A549 (cell line): Measurements from ENCODE around the gene MOK. TPM values are rescaled to one million over a fixed set of nuclear protein-coding genes. Genes with fewer than 3 reads are reported as not detected.

Experiments
- ATAC-seq, 2 experiments: fragments of 200-7000 bp in 1 of 2; fragments of >200 bp in 1 of 2; cut with Nextera tagmentation in 1 of 2; cut with Tn5 transposase in 1 of 2; 3 replicates each; pipeline versions ENCODE4 v1.8.0 to v1.9.1; 2018 to 2020; ENCODE audit warnings: mild to moderate bottlenecking in 1 of 2, moderate library complexity in 1 of 2
- CTCF ChIA-PET: fragments of 300-600 bp; sonication (Branson Sonifier 250); formaldehyde crosslinking; extraction: SDS; loops from one replicate; lab custom pipeline; 2021; ENCODE audit warnings: antibody characterized with exemption, inconsistent platforms; lab: Yijun Ruan, JAX
- POLR2A ChIA-PET: fragments of 350-600 bp; formaldehyde crosslinking; extraction: SDS; loops from one replicate; lab custom pipeline; 2021; ENCODE audit warnings: antibody characterized with exemption, inconsistent platforms; lab: Yijun Ruan, JAX
- DNase-seq, 2 experiments: peaks; one replicate each; pipeline versions ENCODE4 v3.0.0 to v3.0.0-alpha.2; 2011 to 2016; ENCODE audit warnings: low read depth in 1 of 2, low spot score in 1 of 2
- FAIRE-seq: peaks from 2 replicates; lab custom pipeline; 2011; peaks lifted over from hg19 to GRCh38; lab: Jason Lieb, UNC
- H3K27ac ChIP-seq, 2 experiments: fragments of >200 bp; sonication (Bioruptor Twin); formaldehyde crosslinking; 3 replicates each; pipeline ENCODE4 v1.5.1; 2016 to 2017
- H3K4me1 ChIP-seq: fragments of >200 bp; sonication (Bioruptor Twin); formaldehyde crosslinking; 3 replicates; pipeline ENCODE4 v1.6.1; 2016
- H3K4me2 ChIP-seq: fragments of >200 bp; sonication (Bioruptor Twin); formaldehyde crosslinking; 3 replicates; pipeline ENCODE4 v1.6.1; 2016
- H3K4me3 ChIP-seq: fragments of >200 bp; sonication (Bioruptor Twin); formaldehyde crosslinking; 3 replicates; pipeline ENCODE4 v1.5.1; 2016
- H3K9me3 ChIP-seq: fragments of >200 bp; sonication (Bioruptor Twin); formaldehyde crosslinking; 3 replicates; pipeline ENCODE4 v1.6.1; 2016
- BHLHE40 ChIP-seq: IDR thresholded peaks from 2 replicates; pipeline ENCODE4 v1.6.1; 2012; ENCODE audit warnings: low read depth, low read length, inconsistent platforms
- E2F6 ChIP-seq: IDR thresholded peaks from 2 replicates; pipeline ENCODE4 v1.6.1; 2012; ENCODE audit warnings: low read depth, borderline replicate concordance
- EHF ChIP-seq: fragments of 250-450 bp; sonication (Bioruptor Pico); IDR thresholded peaks from 2 replicates; pipeline ENCODE4 v1.5.0; 2020; ENCODE audit warnings: mild to moderate bottlenecking
- FOSB ChIP-seq: fragments of 250-450 bp; sonication (Bioruptor Pico); IDR thresholded peaks from 2 replicates; pipeline ENCODE4 v1.5.0; 2020; ENCODE audit warnings: mild to moderate bottlenecking, moderate library complexity
- HEYL ChIP-seq: fragments of 250-450 bp; sonication (Bioruptor Pico); IDR thresholded peaks from 2 replicates; pipeline ENCODE4 v1.8.0; 2021; ENCODE audit warnings: mild to moderate bottlenecking, moderate library complexity
- HOXB5 ChIP-seq: fragments of 250-450 bp; sonication (Bioruptor Pico); IDR thresholded peaks from 2 replicates; pipeline ENCODE4 v1.5.0; 2020; ENCODE audit warnings: mild to moderate bottlenecking, moderate library complexity
- JUN ChIP-seq, 2 experiments: fragments of >200 bp; sonication (Bioruptor Twin); formaldehyde crosslinking; IDR thresholded peaks; 2 replicates in 1 of 2; 3 replicates in 1 of 2; pipeline ENCODE4 v1.6.1; 2016 to 2017
- KDM5A ChIP-seq: fragments of 200-600 bp; sonication (generic); IDR thresholded peaks from 2 replicates; pipeline ENCODE4 v1.6.1; 2016; ENCODE audit warnings: antibody characterized with exemption, mild to moderate bottlenecking
- MAZ ChIP-seq: fragments of 150-350 bp; IDR thresholded peaks from 2 replicates; pipeline ENCODE4 v1.6.1; 2014; ENCODE audit warnings: antibody characterized with exemption, low read depth, low read length, borderline replicate concordance
- NFE2L2 ChIP-seq: fragments of 150-350 bp; conservative IDR thresholded peaks from 2 replicates; pipeline ENCODE4 v1.6.1; 2014; ENCODE audit warnings: low read length
- NPAS2 ChIP-seq: fragments of 250-450 bp; sonication (Bioruptor Pico); IDR thresholded peaks from 2 replicates; pipeline ENCODE4 v1.8.0; 2022; ENCODE audit warnings: mild to moderate bottlenecking, moderate library complexity, borderline replicate concordance
- NR3C1 ChIP-seq: fragments of >200 bp; sonication (Bioruptor Twin); formaldehyde crosslinking; IDR thresholded peaks from 3 replicates; pipeline ENCODE4 v1.6.1; 2017
- POLR2AphosphoS2 ChIP-seq: conservative IDR thresholded peaks from 2 replicates; pipeline ENCODE4 v1.6.1; 2012; ENCODE audit warnings: low read length, improper control_type of control experiment, inconsistent platforms
- RCOR1 ChIP-seq: fragments of 150-350 bp; IDR thresholded peaks from 2 replicates; pipeline ENCODE4 v1.6.1; 2014; ENCODE audit warnings: antibody characterized with exemption, low read length, low read depth
- RFX5 ChIP-seq: fragments of 450-650 bp; IDR thresholded peaks from 2 replicates; pipeline ENCODE4 v1.7.1; 2014; ENCODE audit warnings: antibody characterized with exemption, mild to moderate bottlenecking, moderate library complexity
- RNF2 ChIP-seq: fragments of 200-600 bp; sonication (generic); IDR thresholded peaks from 2 replicates; pipeline ENCODE4 v1.6.1; 2016; ENCODE audit warnings: low read depth, mild to moderate bottlenecking, antibody characterized with exemption, moderate library complexity, borderline replicate concordance
- WGBS: methylation state at CpG from one replicate; pipeline ENCODE4 v1.1.6; 2017; ENCODE audit errors: missing lambda C conversion rate; 5-methylcytosine and 5-hydroxymethylcytosine counted together
- polyA plus RNA-seq, 4 experiments: library from polyadenylated mRNA; depleted of rRNA in 3 of 4; stranded (reverse); fragments of >200 nt; fragmentation: RNase III in 1 of 4; extraction: RNeasy Plus Mini Kit Qiagen cat#74134 plus additional on column Dnase treatment in 1 of 4; gene quantifications; 2 replicates in 3 of 4; 3 replicates in 1 of 4; pipeline ENCODE4 v1.2.3, GENCODE V29; 2011 to 2017
- TF ChIP-seq, protein P1 (sequence below): fragments of 450-650 bp; IDR thresholded peaks from 2 replicates; pipeline ENCODE4 v1.6.1; 2014; ENCODE audit warnings: antibody characterized with exemption
- TF ChIP-seq, protein P2 (sequence below): fragments of 200-600 bp; sonication (generic); IDR thresholded peaks from 2 replicates; pipeline ENCODE4 v1.6.1; 2016; ENCODE audit warnings: antibody characterized with exemption, mild to moderate bottlenecking, moderate library complexity
- TF ChIP-seq, protein P3 (sequence below): fragments of >200 bp; sonication (Bioruptor Twin); formaldehyde crosslinking; IDR thresholded peaks from 3 replicates; pipeline ENCODE4 v1.5.1; 2016

Gene MOK
- polyA plus RNA-seq, 2 of the 4 experiments (the other 2 are of a cell fraction) = 12.6 to 18.5 TPM

- TF ChIP-seq NR3C1 = no peak
Observed at GRCh38 chr14:102316743-102317563, 12.0 kb upstream of the MOK start (continued).

DNA sequence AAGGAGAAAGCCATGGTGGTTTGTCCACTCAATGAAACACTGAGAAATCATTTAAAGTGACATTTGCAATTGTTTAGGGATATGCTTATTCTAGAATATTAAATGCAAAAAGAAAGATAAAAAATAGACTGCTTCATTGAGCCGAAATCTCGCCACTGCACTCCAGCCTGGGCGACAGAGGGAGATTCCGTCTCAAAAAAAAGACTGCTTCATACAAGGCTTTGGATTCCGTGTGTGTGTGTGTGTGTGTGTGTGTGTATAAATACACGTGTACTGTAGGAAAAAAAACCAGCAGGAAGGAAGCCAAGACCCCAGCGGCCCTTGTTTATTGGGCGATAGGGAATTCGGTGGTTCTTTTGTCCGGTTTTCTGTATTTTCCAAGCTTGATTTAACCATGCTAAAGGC, 11.4 kb upstream of the MOK start:
- DNase-seq = peak in 1 of 2 experiments; percentile 74
- POLR2A ChIA-PET = interaction anchor here (0.6 to 1.1 kb wide), 8 partner anchors 8 to 1693 kb away, joined by 3 to 8 read pairs (median 3); partner anchors contain the start of gene MOK
- H3K4me1 ChIP-seq = peaks cover 36% of the 10 kb centered on the region
- FAIRE-seq = no peak
- TF ChIP-seq EHF (CRISPR knock-in tag) (no peak), NPAS2 (CRISPR knock-in tag) (0 out of 2 replicates have a peak, but pooled peaks have one; percentile 39)
- TF ChIP-seq, protein P1, sequence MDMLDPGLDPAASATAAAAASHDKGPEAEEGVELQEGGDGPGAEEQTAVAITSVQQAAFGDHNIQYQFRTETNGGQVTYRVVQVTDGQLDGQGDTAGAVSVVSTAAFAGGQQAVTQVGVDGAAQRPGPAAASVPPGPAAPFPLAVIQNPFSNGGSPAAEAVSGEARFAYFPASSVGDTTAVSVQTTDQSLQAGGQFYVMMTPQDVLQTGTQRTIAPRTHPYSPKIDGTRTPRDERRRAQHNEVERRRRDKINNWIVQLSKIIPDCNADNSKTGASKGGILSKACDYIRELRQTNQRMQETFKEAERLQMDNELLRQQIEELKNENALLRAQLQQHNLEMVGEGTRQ = no peak
- TF ChIP-seq, protein P2, sequence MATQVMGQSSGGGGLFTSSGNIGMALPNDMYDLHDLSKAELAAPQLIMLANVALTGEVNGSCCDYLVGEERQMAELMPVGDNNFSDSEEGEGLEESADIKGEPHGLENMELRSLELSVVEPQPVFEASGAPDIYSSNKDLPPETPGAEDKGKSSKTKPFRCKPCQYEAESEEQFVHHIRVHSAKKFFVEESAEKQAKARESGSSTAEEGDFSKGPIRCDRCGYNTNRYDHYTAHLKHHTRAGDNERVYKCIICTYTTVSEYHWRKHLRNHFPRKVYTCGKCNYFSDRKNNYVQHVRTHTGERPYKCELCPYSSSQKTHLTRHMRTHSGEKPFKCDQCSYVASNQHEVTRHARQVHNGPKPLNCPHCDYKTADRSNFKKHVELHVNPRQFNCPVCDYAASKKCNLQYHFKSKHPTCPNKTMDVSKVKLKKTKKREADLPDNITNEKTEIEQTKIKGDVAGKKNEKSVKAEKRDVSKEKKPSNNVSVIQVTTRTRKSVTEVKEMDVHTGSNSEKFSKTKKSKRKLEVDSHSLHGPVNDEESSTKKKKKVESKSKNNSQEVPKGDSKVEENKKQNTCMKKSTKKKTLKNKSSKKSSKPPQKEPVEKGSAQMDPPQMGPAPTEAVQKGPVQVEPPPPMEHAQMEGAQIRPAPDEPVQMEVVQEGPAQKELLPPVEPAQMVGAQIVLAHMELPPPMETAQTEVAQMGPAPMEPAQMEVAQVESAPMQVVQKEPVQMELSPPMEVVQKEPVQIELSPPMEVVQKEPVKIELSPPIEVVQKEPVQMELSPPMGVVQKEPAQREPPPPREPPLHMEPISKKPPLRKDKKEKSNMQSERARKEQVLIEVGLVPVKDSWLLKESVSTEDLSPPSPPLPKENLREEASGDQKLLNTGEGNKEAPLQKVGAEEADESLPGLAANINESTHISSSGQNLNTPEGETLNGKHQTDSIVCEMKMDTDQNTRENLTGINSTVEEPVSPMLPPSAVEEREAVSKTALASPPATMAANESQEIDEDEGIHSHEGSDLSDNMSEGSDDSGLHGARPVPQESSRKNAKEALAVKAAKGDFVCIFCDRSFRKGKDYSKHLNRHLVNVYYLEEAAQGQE = no peak
- WGBS = 4% methylated on average over 10 of the region's 10 CpGs
- CTCF ChIA-PET = interaction anchor here (0.6 to 8.8 kb wide), 37 partner anchors 9 to 1929 kb away, joined by 3 to 100 read pairs (median 5); partner anchors contain the start of genes DYNC1H1 and MOK
- H3K9me3 ChIP-seq = no peaks in the 10 kb centered on the region
- no peak for ATAC-seq
- peak overlapping the region; percentile 73 to 99 for H3K27ac ChIP-seq
- H3K4me3 ChIP-seq = peak overlapping the region; percentile 37
- H3K4me2 ChIP-seq = peak overlapping the region; percentile 81

DNA sequence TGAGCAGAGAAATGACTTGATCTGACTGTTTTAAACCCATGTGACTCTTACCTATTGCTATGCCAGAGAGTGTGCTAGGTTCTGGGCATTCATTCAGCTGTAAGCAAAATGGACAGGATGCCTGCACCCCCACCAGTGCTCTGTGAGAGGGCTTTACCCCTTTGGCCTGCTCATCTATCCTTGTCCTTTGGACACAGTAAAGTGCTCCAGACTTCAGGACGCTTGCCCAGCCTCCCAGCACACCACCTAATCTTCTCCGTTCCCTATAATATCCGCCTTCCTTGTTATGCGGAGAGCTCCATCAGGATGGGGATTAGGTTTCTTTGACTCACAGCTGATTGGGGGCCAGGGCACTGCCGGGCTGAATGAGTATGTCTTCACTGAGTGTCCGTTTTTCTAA, 10.2 kb upstream of the MOK start:
- ATAC-seq = no peak
- TF ChIP-seq E2F6 = no peak
- TF ChIP-seq, all 56 proteins: peak for 0
- no peaks in the 10 kb centered on the region for H3K9me3 ChIP-seq
- no peak for FAIRE-seq
- no peak for DNase-seq
- POLR2A ChIA-PET = interaction anchor here (1.7 kb wide), 1 partner anchor 10 kb away, joined by 6 read pairs; the partner anchor contains the start of gene MOK
- H3K27ac ChIP-seq = peak overlapping the region in 1 of 2 experiments; percentile 91; a peak in 2 of 6 replicates
- H3K4me2 ChIP-seq = peak overlapping the region; percentile 90; the same call in 1 of the 3 replicates
- CTCF ChIA-PET = interaction anchor here (0.6 to 6.8 kb wide), 33 partner anchors 10 to 428 kb away, joined by 3 to 83 read pairs (median 8); partner anchors contain the start of genes DYNC1H1 and MOK
- H3K4me1 ChIP-seq = peaks cover 28% of the 10 kb centered on the region
- no peak overlapping the region for H3K4me3 ChIP-seq
- 92% methylated on average over 6 of the region's 6 CpGs for WGBS

GRCh38 chr14:102314242-102315011, 9.5 kb upstream of the MOK start:
- ChIA-PET CTCF (interaction anchor here (0.6 to 6.8 kb wide), 62 partner anchors 11 to 545 kb away, joined by 3 to 83 read pairs (median 5); partner anchors contain the start of genes DYNC1H1, MOK and WDR20), POLR2A (interaction anchor here (0.9 to 1.7 kb wide), 2 partner anchors 9 to 40 kb away, joined by 4 to 6 read pairs; partner anchors contain the start of gene MOK)
- peak; percentile 62 to 72 for ATAC-seq
- WGBS = 13% methylated on average over 39 of the region's 52 CpGs
- peaks cover 28% of the 10 kb centered on the region for H3K4me1 ChIP-seq
- peak overlapping the region; percentile 90 for H3K4me2 ChIP-seq
- no peak for FAIRE-seq
- H3K27ac ChIP-seq = peak overlapping the region; percentile 70 to 91
- peak; percentile 84 to 88 for DNase-seq
- H3K4me3 ChIP-seq = peak overlapping the region; percentile 54
- H3K9me3 ChIP-seq = no peaks in the 10 kb centered on the region
- TF ChIP-seq FOSB (CRISPR knock-in tag) (no peak), RNF2 (no peak), HEYL (no peak), RFX5 (no peak), NFE2L2 (no peak), NPAS2 (CRISPR knock-in tag) (no peak), KDM5A (peak; percentile 98), RCOR1 (no peak), JUN (IDR thresholded peaks at IDR 0.05) (peak in 1 of 2 experiments; percentile 46; a peak in 1 of 5 replicates), MAZ (no peak), BHLHE40 (no peak), POLR2AphosphoS2 (no peak), HOXB5 (CRISPR knock-in tag) (no peak)
- TF ChIP-seq, protein P3, sequence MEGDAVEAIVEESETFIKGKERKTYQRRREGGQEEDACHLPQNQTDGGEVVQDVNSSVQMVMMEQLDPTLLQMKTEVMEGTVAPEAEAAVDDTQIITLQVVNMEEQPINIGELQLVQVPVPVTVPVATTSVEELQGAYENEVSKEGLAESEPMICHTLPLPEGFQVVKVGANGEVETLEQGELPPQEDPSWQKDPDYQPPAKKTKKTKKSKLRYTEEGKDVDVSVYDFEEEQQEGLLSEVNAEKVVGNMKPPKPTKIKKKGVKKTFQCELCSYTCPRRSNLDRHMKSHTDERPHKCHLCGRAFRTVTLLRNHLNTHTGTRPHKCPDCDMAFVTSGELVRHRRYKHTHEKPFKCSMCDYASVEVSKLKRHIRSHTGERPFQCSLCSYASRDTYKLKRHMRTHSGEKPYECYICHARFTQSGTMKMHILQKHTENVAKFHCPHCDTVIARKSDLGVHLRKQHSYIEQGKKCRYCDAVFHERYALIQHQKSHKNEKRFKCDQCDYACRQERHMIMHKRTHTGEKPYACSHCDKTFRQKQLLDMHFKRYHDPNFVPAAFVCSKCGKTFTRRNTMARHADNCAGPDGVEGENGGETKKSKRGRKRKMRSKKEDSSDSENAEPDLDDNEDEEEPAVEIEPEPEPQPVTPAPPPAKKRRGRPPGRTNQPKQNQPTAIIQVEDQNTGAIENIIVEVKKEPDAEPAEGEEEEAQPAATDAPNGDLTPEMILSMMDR = peak; percentile 97
